C4-2B (cell line): ENCODE measurements around the gene LYST.

Experiments used
- CTCF ChIP-seq: fragments of 450-650 bp; conservative IDR thresholded peaks from 2 replicates; pipeline ENCODE4 v1.5.1; 2017; ENCODE audit warnings: mild to moderate bottlenecking
- ZFX ChIP-seq: fragments of 450-650 bp; IDR thresholded peaks from 2 replicates; pipeline ENCODE4 v1.6.1; 2017

- TF ChIP-seq CTCF (peak; percentile 84), ZFX (no peak)
These were observed 83.4 kb downstream of the LYST start for GRCh38 chr1:235783148-235783776.
